Esophagus muscularis mucosa (tissue), 4 donors: ENCODE data around the gene HM13. TPM values are rescaled to one million over a fixed set of nuclear protein-coding genes. Genes with fewer than 3 reads are reported as not detected.

ENCODE experiments used
- DNase-seq: peaks from one replicate; pipeline ENCODE4 v3.0.0-alpha.2; 2017; ENCODE audit errors: extremely low spot score
- H3K27ac ChIP-seq, 4 donors: fragments of 200-600 bp; sonication (generic); replicated peaks in 1 of 4; 1 replicate in 3 of 4; 2 replicates in 1 of 4; pipeline ENCODE4 v1.5.1; 2016 to 2019; ENCODE audit warnings: mild to moderate bottlenecking in 1 of 4
- H3K27me3 ChIP-seq, 4 donors: fragments of 200-600 bp; sonication (generic); one replicate each; pipeline versions ENCODE4 v1.5.1 to v1.6.0; 2016 to 2019
- H3K36me3 ChIP-seq, 4 donors: fragments of 200-600 bp; sonication (generic); one replicate each; pipeline ENCODE4 v1.5.1; 2016 to 2019
- H3K4me1 ChIP-seq, 4 donors: fragments of 200-600 bp; sonication (generic); one replicate each; pipeline ENCODE4 v1.5.1; 2016 to 2019
- H3K4me3 ChIP-seq, 4 donors: fragments of 200-600 bp; sonication (generic); 1 replicate in 2 of 4; 2 replicates in 2 of 4; pipeline ENCODE4 v1.5.1; 2016 to 2019; ENCODE audit warnings: mild to moderate bottlenecking in 4 of 4, moderate library complexity in 1 of 4
- H3K9me3 ChIP-seq, 4 donors: fragments of 200-600 bp; sonication (generic); 1 replicate in 3 of 4; 2 replicates in 1 of 4; pipeline ENCODE4 v1.5.1; 2016 to 2019
- EP300 ChIP-seq: sonication (generic); formaldehyde crosslinking; IDR thresholded peaks from one replicate; pipeline ENCODE4 v1.6.1; 2017; ENCODE audit warnings: antibody characterized with exemption
- POLR2A ChIP-seq: fragments of 450-650 bp; IDR thresholded peaks from one replicate; pipeline ENCODE4 v1.6.1; 2017; ENCODE audit warnings: antibody characterized with exemption, moderate library complexity, mild to moderate bottlenecking, low read depth
- POLR2AphosphoS5 ChIP-seq, 2 donors: sonication (generic); formaldehyde crosslinking; IDR thresholded peaks; one replicate each; pipeline ENCODE4 v1.6.1; 2017; ENCODE audit warnings: antibody characterized with exemption in 2 of 2
- WGBS: methylation state at CpG from one replicate; pipeline ENCODE4 v1.1.5; 2018; 5-methylcytosine and 5-hydroxymethylcytosine counted together
- intact Hi-C: fragments of 100-400 bp; cut with DNase I; formaldehyde crosslinking; loops from one replicate; pipeline ENCODE4 v1.15.1; 2023
- total RNA-seq, 4 donors: library from RNA; depleted of rRNA; stranded (reverse); fragments of >200 nt; gene quantifications; one replicate each; pipeline versions ENCODE4 v1.1.0 to v1.2.1, GENCODE V29; 2016
- TF ChIP-seq, protein P1 (sequence below), 3 experiments: fragments of 200-600 bp in 2 of 3; fragments of 450-650 bp in 1 of 3; sonication (generic) in 2 of 3; IDR thresholded peaks; one replicate each; pipeline ENCODE4 v1.5.1; 2017 to 2019; ENCODE audit warnings: antibody characterized with exemption in 3 of 3, mild to moderate bottlenecking in 2 of 3, moderate library complexity in 1 of 3

Gene HM13
- total RNA-seq, 4 donors from 2014 or later: 41.5 to 67.7 (median 47.6) TPM

DNA sequence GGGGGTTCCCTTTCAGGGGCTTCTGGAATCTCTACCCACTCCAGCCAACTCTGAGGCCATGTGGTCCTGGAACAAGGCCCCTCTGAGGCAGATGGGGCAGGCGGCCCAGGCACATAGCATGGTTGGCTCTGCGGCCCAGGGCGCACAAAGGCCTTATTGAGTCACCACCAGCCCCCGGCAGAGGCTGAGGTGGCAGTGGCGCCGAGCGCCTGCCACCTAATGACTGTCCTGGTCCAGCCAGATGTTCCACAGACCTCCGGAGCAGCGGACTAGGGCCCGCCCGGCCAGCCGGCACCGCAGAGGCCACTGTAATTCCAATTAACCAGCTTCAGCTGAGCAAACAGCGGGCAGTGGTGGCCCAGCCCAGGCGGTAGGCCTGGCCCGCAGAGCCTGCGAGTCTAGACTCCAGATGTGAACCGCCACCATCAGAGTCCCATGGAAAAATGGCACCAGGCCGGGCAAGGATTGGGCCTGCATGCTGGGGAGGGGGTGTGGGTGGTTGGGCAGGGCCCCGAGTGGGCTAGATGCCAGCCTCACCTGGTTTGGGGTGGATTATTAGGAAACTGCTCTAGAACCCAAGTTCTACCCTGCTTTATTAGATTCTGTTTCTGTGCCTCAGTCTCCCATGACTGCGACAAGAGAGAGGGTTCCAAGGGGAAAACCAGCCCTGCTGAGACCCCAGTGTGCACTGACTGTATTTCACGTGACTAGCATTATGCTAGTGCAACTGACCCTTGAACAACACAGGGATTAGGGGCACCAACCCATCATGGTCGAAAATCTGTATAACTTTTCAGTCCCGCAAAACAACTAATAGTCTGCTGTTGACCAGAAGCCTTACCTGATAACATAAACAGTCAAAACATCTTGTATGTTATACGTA lies 56.7 kb downstream of the HM13 start:
- H3K4me1 ChIP-seq: peaks cover 46 to 78% (median 69%) of the 10 kb centered on the region in 4 donors
- no peaks in the 10 kb centered on the region for H3K27me3 ChIP-seq
- 93% methylated on average over 25 of the region's 25 CpGs for WGBS
- TF ChIP-seq, protein P1, sequence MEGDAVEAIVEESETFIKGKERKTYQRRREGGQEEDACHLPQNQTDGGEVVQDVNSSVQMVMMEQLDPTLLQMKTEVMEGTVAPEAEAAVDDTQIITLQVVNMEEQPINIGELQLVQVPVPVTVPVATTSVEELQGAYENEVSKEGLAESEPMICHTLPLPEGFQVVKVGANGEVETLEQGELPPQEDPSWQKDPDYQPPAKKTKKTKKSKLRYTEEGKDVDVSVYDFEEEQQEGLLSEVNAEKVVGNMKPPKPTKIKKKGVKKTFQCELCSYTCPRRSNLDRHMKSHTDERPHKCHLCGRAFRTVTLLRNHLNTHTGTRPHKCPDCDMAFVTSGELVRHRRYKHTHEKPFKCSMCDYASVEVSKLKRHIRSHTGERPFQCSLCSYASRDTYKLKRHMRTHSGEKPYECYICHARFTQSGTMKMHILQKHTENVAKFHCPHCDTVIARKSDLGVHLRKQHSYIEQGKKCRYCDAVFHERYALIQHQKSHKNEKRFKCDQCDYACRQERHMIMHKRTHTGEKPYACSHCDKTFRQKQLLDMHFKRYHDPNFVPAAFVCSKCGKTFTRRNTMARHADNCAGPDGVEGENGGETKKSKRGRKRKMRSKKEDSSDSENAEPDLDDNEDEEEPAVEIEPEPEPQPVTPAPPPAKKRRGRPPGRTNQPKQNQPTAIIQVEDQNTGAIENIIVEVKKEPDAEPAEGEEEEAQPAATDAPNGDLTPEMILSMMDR (IDR thresholded peaks at IDR 0.05): no peak
- TF ChIP-seq POLR2AphosphoS5 (IDR thresholded peaks at IDR 0.05) (no peak), EP300 (no peak), POLR2A (no peak)
- H3K4me3 ChIP-seq: no peak overlapping the region
- no peaks in the 10 kb centered on the region for H3K9me3 ChIP-seq
- no peak for DNase-seq
- peaks cover 0 to 33% (median 25%) of the 10 kb centered on the region in 4 donors for H3K36me3 ChIP-seq
- peak overlapping the region; percentile 91 to 95 (median 93) for H3K27ac ChIP-seq
- intact Hi-C loops: loop anchor here (5.0 kb wide), 1 partner anchor 151 kb away; the partner anchor contains the start of gene BCL2L1

DNA sequence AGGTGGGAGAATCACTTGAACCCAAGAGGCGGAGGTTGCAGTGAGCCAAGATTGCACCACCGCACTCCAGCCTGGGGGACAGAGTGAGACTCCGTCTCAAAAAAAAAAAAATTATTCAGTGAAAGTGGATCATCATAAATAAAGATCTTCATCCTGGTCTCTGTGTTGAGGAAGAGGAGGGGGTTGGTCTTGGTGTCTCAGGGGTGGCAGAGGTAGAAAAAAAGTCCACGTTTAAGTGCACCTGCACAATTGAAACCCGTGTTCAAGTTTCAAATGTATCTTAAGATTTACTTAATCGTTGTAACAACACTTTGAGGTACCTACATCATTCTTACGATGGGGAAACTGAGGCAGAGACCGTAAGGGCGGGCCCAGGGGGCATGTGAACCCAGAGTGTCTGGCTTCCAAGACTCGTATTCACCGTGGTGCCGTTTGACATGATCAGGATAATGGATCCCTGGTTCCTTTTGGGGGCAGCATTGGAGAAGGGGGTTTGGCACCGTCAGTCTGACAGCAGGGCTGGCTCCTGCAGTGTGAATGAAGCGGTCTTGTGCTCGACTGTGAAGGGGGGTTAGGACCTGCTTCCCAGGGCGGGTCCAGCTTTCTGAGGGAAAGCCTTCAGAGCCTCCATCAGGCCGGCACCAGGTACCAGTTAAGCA lies 57.9 kb downstream of the HM13 start:
- Histone ChIP-seq H3K4me3 (peak overlapping the region; percentile 53 to 61 (median 60)), H3K36me3 (peaks cover 0 to 21% (median 14%) of the 10 kb centered on the region in 4 donors), H3K9me3 (no peaks in the 10 kb centered on the region), H3K27me3 (no peaks in the 10 kb centered on the region), H3K27ac (peak overlapping the region; percentile 91 to 95 (median 93)), H3K4me1 (peaks cover 46 to 67% (median 64%) of the 10 kb centered on the region in 4 donors)
- 40% methylated on average over 12 of the region's 17 CpGs for WGBS
- TF ChIP-seq, protein P1 (IDR thresholded peaks at IDR 0.05): no peak
- no peak for TF ChIP-seq EP300
- no peak for TF ChIP-seq POLR2AphosphoS5 (IDR thresholded peaks at IDR 0.05)
- TF ChIP-seq POLR2A: no peak
- no peak for DNase-seq
- intact Hi-C loops: loop anchor here (5.0 kb wide), 1 partner anchor 150 kb away; the partner anchor contains the start of gene BCL2L1

DNA sequence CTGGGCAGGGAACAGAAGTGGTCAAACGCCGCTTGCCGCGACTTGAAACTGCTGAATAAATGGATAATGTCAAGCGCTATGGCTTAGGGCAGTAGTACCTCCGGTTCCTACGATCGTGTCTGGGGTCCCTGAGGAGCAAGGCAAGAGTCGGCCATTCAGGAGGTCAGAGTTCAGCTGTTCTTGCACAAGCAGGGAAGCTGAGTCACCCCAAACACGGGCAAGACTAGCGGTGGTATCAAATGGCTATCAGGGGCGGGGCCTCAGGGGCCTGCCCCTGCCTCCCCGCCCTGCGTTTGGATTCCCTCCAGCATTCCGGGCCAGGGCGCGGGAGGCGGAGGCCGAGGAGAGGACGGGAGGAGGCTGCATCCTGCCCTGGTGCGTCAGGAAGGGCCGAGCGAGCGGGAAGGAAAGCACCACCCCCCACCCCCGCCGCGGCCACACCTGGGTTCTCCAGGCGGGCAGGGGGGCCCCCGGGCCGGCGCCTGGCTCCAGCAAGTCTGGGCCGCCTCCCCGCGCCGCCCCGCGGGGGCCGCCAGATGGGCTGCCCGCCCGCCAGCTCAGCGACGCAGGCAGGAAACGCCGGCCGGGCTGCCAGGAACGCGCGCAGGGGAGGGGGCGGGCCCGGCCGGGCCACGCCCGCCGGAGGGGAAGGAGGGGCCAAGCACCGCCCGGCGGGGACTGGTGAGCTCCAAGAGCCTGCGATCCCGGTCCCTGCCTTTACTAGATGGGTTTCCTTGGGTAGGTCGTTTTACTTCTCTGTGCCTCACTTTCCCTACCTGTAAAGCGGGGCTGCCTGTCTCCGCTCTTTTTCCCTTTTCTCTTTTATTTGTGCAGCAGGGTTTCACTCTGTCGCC lies 58.7 kb downstream of the HM13 start:
- Histone ChIP-seq H3K4me3 (peak overlapping the region; percentile 53 to 61 (median 60)), H3K36me3 (peaks cover 0 to 16% (median 9%) of the 10 kb centered on the region in 4 donors), H3K9me3 (no peaks in the 10 kb centered on the region), H3K27ac (peak overlapping the region; percentile 91 to 95 (median 93)), H3K27me3 (no peaks in the 10 kb centered on the region), H3K4me1 (peaks cover 46 to 60% (median 59%) of the 10 kb centered on the region in 4 donors)
- intact Hi-C loops: loop anchor here (5.0 kb wide), 1 partner anchor 149 kb away; the partner anchor contains the start of gene BCL2L1
- under 1% methylated on average over 32 of the region's 63 CpGs for WGBS
- TF ChIP-seq EP300 (peak; percentile 82), POLR2AphosphoS5 (IDR thresholded peaks at IDR 0.05) (peak; percentile 92 to 94), POLR2A (peak; percentile 43)
- TF ChIP-seq, protein P1 (IDR thresholded peaks at IDR 0.05): peak in 1 of 3 experiments; percentile 4
- DNase-seq: peak; percentile 99
